Measurements from ENCODE around the gene SRM.
"Not testable (repeated sequence)": the region's sequence is repeated elsewhere in the genome, so short reads cannot be mapped to it uniquely, and the experiment has no call there.

Gene SRM

GRCh38 chr1:11063937-11064537 lies 4.2 kb upstream of the SRM start:
- not testable (repeated sequence) for DNase-seq

DNA sequence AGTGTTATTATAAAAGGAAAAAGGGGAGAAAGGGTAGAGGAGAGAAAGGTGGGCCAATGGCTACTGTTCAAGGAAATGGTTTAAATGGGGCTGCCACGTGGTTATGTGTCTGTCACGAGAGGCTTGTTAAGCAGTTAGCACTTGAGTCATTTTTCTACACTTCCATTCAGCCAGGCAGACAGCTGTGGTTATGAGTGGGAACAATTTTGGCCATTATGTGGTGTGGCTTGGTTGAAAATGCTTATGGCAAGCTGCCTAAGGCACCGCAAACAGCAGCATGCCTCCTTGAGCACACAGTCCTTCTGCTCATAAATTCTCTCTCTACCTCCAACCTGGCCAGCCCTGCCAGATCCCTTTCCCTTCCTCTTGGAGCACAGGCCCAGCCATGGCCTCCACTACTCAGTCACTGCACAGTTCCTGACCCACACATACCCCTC lies 3.2 kb upstream of the SRM start:
- DNase-seq, result no peak

DNA sequence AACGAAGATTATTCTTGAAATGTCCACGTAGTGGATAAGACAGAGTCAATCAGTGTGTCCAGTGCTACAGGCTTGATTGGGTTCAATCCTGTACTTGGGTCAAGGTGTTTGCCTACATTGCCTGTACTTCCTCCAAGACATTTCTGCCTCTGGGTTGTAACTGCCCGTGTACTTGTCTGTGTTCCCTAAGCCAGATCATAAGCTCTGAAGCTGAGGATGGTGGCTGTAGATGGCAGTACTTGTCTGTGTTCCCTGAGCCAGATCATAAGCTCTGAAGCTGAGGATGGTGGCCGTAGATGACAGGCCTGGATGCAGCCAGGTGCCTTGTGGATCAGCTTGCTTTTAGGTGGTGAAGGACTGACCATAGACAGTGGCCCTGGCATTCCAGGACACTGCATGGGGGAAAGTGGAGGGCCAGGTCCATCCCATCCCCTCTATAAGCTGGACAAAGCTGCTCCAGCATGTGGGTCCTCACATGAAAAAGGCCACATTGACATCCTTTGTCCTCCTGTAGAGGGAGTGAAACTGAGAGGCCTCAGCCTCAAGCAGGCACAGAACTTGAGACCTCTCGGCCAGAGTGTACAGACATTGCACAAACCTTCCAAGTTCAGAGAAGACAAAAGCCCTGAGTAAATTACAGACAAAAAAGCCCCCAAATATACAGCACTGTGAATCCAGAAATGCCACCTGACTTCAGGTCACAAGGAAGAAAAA lies 2.0 kb upstream of the SRM start:
- DNase-seq, result no peak

GRCh38 chr1:11059155-11059967 lies 457 bp downstream of the SRM start:
- no peak for DNase-seq

- no peak for DNase-seq
Observed at GRCh38 chr1:11058595-11059154, 1.1 kb downstream of the SRM start.

GRCh38 chr1:11058026-11058425 lies 1.8 kb downstream of the SRM start:
- DNase-seq, result no peak

DNA sequence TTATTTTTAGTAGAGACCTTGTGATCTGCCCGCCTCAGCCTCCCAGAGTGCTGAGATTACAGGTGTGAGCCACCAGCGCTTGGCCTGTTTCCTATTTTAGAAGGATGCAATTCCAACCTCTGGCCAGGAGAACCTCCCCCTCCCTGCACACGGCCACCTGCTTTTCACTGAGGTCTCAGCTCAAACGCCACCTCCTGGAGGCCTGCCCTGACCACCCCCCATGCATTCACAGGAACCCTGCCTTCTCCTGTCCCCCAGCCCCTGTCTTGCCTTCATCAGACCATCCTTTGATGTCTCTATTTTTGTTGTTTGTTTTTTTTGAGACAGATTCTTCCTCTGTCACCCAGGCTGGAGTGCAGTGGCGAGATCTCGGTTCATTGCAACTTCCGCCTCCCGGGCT lies 2.3 kb downstream of the SRM start:
- no peak for DNase-seq

DNA sequence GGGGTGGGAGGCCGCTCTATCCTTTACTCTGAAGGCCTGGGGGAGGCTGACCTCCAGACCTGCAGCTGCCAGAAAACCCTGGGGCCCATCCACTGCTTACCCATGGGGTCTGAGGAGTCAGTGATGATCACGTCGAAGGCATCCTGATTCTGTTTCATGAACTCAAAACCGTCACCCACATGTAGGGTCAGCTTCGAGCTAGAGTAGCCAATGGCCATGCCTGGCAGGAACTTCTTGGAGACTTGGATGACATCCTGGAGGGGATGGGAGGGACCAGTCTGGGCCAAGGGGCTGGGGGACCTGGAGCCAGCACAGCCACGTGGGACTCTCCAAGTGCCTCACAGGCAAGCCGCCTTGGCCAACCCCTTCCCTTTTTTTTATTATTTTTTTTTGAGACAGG lies 3.3 kb downstream of the SRM start:
- no peak for DNase-seq

DNA sequence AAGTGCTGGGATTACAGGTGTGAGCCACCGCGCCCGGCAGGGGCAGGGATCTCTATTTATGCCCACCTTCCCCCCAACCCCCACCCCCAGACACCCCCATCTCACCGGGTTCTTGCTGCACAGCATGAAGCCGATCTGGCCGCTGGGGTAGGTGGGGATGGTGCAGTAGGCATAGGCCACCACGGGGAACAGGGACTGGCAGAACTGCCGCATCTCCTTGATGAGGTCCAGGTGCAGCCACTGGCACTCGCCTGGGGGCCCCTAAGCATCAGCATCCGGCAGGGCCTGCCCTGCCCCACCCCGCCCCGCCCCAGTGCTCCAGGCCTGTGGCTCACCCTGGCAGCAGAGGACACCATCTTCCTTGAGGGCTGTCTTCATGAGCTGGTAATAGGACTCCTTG lies 4.1 kb downstream of the SRM start:
- DNase-seq, result no peak

- DNase-seq, result no peak
Observed at GRCh38 chr1:11054666-11055065, 5.2 kb downstream of the SRM start.

GRCh38 chr1:11054181-11054580 lies 5.6 kb downstream of the SRM start:
- no peak for DNase-seq

DNA sequence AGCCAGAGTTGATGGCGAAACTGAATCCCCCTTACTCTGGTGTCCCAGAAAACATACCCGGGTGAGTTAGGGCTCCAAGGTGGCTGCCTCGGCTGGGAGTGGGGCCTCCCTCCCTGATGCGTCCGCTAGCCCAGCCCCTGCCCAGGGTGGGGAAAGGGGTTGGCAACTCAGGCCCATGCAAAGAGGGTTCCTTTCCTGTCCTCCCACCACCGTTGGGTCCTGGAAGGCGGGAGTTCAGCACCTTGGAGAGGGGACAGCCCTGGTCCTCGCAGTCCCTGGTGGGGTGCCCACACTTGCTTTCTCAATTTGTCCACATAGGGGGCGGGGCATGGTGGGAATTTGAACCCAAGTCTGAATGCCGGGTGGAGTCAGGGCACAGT lies 6.1 kb downstream of the SRM start:
- DNase-seq, result no peak

GRCh38 chr1:11052839-11053757 lies 6.7 kb downstream of the SRM start:
- no peak for DNase-seq

GRCh38 chr1:11051781-11052511 lies 7.9 kb downstream of the SRM start:
- no peak for DNase-seq

- DNase-seq, result not testable (repeated sequence)
Observed at GRCh38 chr1:11051121-11051520, 8.7 kb downstream of the SRM start.

GRCh38 chr1:11046625-11047365 lies 13.0 kb downstream of the SRM start, which contains the start of gene MASP2:
TSS of gene MASP2 (minus strand) at chr1:11047239. CDS start at chr1:11047207, 32 bp downstream.
- DNase-seq, result no peak

DNA sequence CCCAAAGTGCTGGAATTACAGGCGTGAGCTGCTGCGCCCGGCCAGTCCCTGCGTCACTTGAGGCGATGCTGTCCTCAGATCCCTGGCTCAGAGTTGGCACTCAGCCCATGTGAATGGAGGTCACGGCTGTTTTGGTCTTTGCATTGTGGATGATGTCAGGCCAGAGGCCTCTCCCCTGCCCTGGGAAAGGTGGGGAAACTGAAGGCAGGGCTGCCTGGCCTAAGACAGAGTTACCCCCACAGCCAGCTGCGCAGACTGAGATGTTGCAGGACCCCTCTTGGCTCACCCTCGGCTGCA lies 13.6 kb downstream of the SRM start:
- no peak for DNase-seq

DNA sequence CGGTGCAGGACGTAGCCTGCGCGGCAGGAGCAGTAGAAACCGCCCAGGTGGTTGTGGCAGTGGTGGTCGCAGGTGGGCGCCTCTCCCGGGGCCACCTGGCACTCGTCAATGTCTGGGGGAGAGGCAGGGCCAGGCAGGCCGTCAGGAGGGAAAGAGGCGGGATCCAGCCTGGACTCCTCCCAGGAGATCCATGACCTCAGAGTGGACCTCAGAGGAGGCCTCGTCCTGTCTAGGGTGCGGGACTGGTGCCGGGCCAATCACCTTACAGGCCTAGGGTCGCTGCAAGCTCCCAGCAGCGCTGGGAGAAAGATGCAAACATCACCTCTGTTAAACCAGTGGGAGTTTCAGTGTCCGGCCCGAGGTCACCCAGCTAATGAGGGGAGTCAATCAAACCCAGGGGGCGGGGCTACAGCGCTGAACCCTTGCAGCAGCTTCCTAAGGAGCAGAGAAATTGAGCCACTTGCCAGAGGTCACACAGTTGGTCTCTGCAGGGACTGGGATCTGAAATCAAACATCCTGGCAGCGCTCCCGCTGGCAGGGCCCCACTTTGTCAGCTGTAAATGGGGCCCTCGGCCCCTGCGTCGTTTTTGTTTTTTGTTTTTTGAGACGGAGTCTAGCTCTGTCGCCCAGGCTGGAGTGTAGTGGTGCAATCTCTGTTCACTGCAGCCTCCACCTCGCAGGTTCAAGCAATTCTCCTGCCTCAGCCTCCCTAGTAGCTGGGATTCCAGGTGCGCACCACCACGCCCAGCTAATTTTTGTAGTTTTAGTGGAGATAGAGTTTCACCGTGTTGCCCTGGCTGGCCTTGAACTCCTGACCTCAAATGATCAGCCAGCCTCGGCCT lies 14.2 kb downstream of the SRM start:
- no peak for DNase-seq

DNA sequence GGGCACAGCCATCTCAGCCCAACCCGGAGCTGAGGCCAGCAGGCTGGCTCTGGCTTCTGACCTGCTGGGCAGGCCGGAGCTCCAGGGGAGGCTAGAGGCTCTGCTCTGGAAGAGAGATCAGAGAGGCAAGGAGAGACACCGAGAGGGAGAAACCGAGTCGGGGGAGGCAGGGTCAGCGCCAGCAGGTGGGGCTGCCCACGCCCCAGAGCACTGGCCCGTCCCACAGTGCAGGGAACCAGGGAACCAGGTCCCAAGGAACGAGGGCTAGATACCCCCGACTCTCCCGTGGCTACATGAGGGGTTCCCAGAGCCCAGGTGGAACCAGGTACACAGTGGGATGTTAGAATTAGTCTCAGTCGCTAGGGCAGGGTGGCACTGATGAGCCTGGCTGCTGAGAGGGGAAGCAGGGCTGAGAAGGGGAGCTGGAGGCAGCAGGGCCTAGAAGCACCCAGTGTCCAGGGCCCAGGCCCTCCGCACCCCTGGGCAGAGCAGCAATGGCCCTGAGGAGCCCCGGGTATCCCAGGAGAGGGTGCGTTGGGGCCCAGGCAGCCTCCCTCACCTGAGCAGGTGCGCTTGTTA lies 14.9 kb downstream of the SRM start:
- DNase-seq, result no peak

Measured in bone marrow (tissue), 2 donors.